Measurements from ENCODE around the gene CDC73. TPM values are rescaled to one million over a fixed set of nuclear protein-coding genes. Genes with fewer than 3 reads are reported as not detected.

The CDC73 gene
- total RNA-seq, 1 donor from 2014 or later, result 71.1 TPM

- Mint-ChIP-seq H3K4me3 (no peak overlapping the region), H3K9me3 (no peaks in the 10 kb centered on the region), H3K27me3 (ENCODE audit: low read depth) (no peaks in the 10 kb centered on the region), H3K36me3 (no peaks in the 10 kb centered on the region), H3K27ac (no peak overlapping the region), H3K4me1 (peaks cover 15% of the 10 kb centered on the region)
- TF ChIP-seq, protein P1, sequence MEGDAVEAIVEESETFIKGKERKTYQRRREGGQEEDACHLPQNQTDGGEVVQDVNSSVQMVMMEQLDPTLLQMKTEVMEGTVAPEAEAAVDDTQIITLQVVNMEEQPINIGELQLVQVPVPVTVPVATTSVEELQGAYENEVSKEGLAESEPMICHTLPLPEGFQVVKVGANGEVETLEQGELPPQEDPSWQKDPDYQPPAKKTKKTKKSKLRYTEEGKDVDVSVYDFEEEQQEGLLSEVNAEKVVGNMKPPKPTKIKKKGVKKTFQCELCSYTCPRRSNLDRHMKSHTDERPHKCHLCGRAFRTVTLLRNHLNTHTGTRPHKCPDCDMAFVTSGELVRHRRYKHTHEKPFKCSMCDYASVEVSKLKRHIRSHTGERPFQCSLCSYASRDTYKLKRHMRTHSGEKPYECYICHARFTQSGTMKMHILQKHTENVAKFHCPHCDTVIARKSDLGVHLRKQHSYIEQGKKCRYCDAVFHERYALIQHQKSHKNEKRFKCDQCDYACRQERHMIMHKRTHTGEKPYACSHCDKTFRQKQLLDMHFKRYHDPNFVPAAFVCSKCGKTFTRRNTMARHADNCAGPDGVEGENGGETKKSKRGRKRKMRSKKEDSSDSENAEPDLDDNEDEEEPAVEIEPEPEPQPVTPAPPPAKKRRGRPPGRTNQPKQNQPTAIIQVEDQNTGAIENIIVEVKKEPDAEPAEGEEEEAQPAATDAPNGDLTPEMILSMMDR (IDR thresholded peaks at IDR 0.05; ENCODE audit: unreplicated experiment), result no peak
- no peak for DNase-seq (ENCODE audit: low spot score in 2 of 2, unreplicated experiment in 2 of 2)
Measured at GRCh38 chr1:193109619-193110018, 12.2 kb upstream of the CDC73 start.

GRCh38 chr1:193110246-193110645, 11.6 kb upstream of the CDC73 start:
- Mint-ChIP-seq H3K4me1 (peaks cover 15% of the 10 kb centered on the region), H3K27ac (no peak overlapping the region), H3K4me3 (no peak overlapping the region), H3K9me3 (no peaks in the 10 kb centered on the region), H3K36me3 (no peaks in the 10 kb centered on the region), H3K27me3 (ENCODE audit: low read depth) (no peaks in the 10 kb centered on the region)
- no peak for DNase-seq (ENCODE audit: low spot score in 2 of 2, unreplicated experiment in 2 of 2)
- TF ChIP-seq, protein P1 (IDR thresholded peaks at IDR 0.05; ENCODE audit: unreplicated experiment), result no peak

DNA sequence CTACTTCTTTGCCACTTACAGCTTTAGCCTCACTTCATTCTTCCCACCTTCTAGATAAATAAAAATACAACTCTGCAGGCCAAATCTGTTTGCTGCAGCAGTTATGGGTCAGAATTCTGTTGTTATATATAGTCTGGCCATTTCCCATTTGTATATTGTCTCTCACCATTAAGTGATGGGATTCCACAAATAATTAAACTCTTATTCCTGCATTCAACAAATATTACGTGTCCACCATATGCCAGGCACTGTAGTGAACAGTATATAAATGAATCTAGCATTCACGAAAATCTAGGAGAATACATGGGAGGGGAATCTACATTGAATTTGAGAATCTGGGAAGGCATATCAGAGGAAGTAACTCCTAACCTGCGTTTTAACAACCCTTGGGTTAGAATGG, 11.0 kb upstream of the CDC73 start:
- DNase-seq (ENCODE audit: low spot score in 2 of 2, unreplicated experiment in 2 of 2), result no peak
- no peak overlapping the region for H3K27ac Mint-ChIP-seq
- TF ChIP-seq, protein P1 (IDR thresholded peaks at IDR 0.05; ENCODE audit: unreplicated experiment), result no peak
- H3K4me1 Mint-ChIP-seq, result peaks cover 11% of the 10 kb centered on the region
- H3K9me3 Mint-ChIP-seq, result no peaks in the 10 kb centered on the region
- H3K27me3 Mint-ChIP-seq (ENCODE audit: low read depth), result no peaks in the 10 kb centered on the region
- no peak overlapping the region for H3K4me3 Mint-ChIP-seq
- no peaks in the 10 kb centered on the region for H3K36me3 Mint-ChIP-seq

DNA sequence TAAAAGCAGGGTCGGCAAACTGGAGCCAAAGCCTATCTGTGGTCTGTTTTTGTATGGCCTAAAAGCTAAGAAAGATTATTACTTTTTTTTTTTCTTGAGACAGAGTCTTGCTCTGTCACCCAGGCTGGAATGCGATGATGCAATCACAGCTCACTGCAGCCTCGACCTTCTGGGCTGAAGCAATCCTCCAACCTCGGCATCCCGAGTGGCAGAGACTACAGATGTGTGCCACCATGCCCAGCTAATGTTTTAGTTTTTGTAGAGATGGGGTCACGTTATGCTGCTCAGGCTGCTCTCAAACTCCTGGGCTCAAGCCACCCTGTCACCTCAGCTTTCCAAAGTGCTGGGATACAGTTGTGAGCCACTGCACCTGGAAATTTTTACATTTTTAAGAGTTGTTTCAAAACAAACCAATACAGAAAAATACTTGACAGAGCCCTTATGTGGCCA, 10.2 kb upstream of the CDC73 start:
- Mint-ChIP-seq H3K4me3 (no peak overlapping the region), H3K9me3 (no peaks in the 10 kb centered on the region), H3K36me3 (no peaks in the 10 kb centered on the region), H3K27me3 (ENCODE audit: low read depth) (no peaks in the 10 kb centered on the region), H3K27ac (peak overlapping the region; percentile 62), H3K4me1 (peaks cover 11% of the 10 kb centered on the region)
- TF ChIP-seq, protein P1 (IDR thresholded peaks at IDR 0.05; ENCODE audit: unreplicated experiment), result no peak
- DNase-seq (ENCODE audit: low spot score in 2 of 2, unreplicated experiment in 2 of 2), result no peak

- Mint-ChIP-seq H3K27me3 (ENCODE audit: low read depth) (no peaks in the 10 kb centered on the region), H3K4me3 (no peak overlapping the region), H3K9me3 (no peaks in the 10 kb centered on the region), H3K27ac (no peak overlapping the region), H3K36me3 (no peaks in the 10 kb centered on the region), H3K4me1 (peaks cover 11% of the 10 kb centered on the region)
- DNase-seq (ENCODE audit: low spot score in 2 of 2, unreplicated experiment in 2 of 2), result no peak
- TF ChIP-seq, protein P1 (IDR thresholded peaks at IDR 0.05; ENCODE audit: unreplicated experiment), result no peak
Measured at GRCh38 chr1:193113258-193113991, 8.4 kb upstream of the CDC73 start.
